PFSK-1 (cell line): ENCODE measurements around the gene COL5A2.

Source experiments
- FOXP2 ChIP-seq: optimal IDR thresholded peaks from 2 replicates; pipeline ENCODE3; 2011; ENCODE audit warnings: borderline replicate concordance, control low read depth, inconsistent platforms; ENCODE audit not compliant: insufficient read depth; ENCODE audit errors: extremely low read length, extremely low read depth
- POLR2AphosphoS5 ChIP-seq: IDR thresholded peaks from 2 replicates; pipeline ENCODE4 v1.6.1; 2012; ENCODE audit warnings: low read depth, mild to moderate bottlenecking, control low read depth, low read length, moderate library complexity
- REST ChIP-seq, 2 experiments: IDR thresholded peaks; 2 replicates each; pipeline versions ENCODE4 v1.6.1 to v1.8.0; 2011 to 2012; ENCODE audit warnings: low read depth in 2 of 2, low read length in 2 of 2, control low read depth in 1 of 2, inconsistent platforms in 1 of 2, mild to moderate bottlenecking in 1 of 2, moderate library complexity in 1 of 2; ENCODE audit not compliant: insufficient read depth in 1 of 2
- SIN3A ChIP-seq: IDR thresholded peaks from 2 replicates; pipeline ENCODE4 v1.6.1; 2012; ENCODE audit warnings: mild to moderate bottlenecking, low read length, moderate library complexity, borderline replicate concordance; ENCODE audit not compliant: insufficient read depth
- TAF1 ChIP-seq: IDR thresholded peaks from 2 replicates; pipeline ENCODE4 v1.6.1; 2012; ENCODE audit warnings: low read length, control low read depth, borderline replicate concordance; ENCODE audit not compliant: insufficient read depth

COL5A2 gene

DNA sequence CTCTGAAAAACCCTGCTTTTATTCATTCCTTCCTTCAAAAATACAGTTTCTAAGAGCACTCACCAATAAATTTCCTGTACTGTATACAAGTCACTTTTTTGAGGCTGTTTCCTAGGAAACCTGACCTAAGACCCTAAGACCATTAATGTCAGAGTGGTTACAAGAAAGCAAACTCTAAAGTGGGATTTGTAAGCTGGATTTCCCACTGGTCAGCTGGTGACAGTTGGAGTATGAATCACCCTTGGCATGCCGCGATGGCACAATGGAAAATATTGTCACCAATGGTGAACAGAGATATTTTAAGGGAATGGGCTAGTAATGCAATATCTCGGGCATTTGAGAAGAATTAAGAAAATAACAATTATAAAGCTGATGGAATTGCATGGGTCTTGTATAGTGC, 103.4 kb downstream of the COL5A2 start:
- TF ChIP-seq SIN3A (no peak), FOXP2 (no peak), REST (IDR thresholded peaks at IDR 0.05; ENCODE audit: insufficient read depth in 1 of 2, low read depth in 2 of 2, low read length in 2 of 2) (no peak), POLR2AphosphoS5 (no peak), TAF1 (no peak)

- TF ChIP-seq FOXP2 (no peak), POLR2AphosphoS5 (no peak), REST (IDR thresholded peaks at IDR 0.05; ENCODE audit: insufficient read depth in 1 of 2, low read depth in 2 of 2, low read length in 2 of 2) (no peak), TAF1 (no peak), SIN3A (no peak)
Observed at GRCh38 chr2:189074506-189074905, 105.1 kb downstream of the COL5A2 start.

GRCh38 chr2:189072036-189072435, 107.5 kb downstream of the COL5A2 start:
- TF ChIP-seq FOXP2 (no peak), TAF1 (no peak), REST (IDR thresholded peaks at IDR 0.05; ENCODE audit: insufficient read depth in 1 of 2, low read depth in 2 of 2, low read length in 2 of 2) (no peak), POLR2AphosphoS5 (no peak), SIN3A (no peak)

DNA sequence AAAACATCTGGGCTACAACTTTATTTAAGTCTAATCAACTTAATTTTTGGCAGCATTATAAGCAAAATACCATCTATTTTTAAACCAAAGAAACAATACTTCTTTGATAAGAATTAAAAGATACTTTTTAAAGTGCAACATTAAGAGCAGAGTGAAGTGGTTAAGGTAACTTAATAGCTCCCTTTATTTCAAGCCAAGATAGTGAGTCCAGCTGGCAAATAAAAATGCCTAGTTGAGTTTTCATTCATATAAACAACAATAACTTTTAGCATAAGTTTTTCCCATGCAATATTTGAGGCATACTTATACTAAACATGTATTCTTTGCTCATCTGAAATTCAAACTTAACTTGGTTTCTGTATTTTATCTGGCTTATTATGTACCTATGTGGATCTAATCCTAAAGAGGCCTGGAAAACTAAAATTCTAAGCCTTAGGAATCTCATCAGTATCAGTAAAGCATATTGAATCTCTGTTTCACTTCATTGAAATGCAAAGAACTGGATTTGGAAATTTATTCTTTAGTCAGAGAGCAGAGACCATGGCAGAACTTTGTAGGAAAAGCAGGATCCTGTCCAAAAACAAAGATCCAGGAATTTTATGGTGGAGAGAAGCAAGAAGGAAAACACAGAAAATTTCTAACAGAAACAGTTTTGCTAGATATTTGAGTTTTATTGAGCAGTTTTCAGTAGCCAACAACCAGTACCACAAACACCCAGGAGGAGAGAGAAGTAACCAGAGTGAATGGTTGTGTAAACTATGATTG, 109.5 kb downstream of the COL5A2 start:
- no peak for TF ChIP-seq FOXP2
- TF ChIP-seq SIN3A = no peak
- TF ChIP-seq REST (IDR thresholded peaks at IDR 0.05; ENCODE audit: insufficient read depth in 1 of 2, low read depth in 2 of 2, low read length in 2 of 2) = no peak
- no peak for TF ChIP-seq TAF1
- no peak for TF ChIP-seq POLR2AphosphoS5
